Cardiac fibroblast (primary cell): ENCODE results near the gene CLCN2.

ENCODE experiments used
- DNase-seq, 2 donors: peaks; one replicate each; pipeline versions ENCODE4 v3.0.0 to v3.0.0-alpha.2; 2010; ENCODE audit warnings: low read depth in 2 of 2
- H3K4me3 ChIP-seq, 2 donors: replicated peaks in 1 of 2; 1 replicate in 1 of 2; 2 replicates in 1 of 2; pipeline ENCODE4 v1.5.1; 2011; ENCODE audit warnings: low read depth in 2 of 2, low read length in 2 of 2, mild to moderate bottlenecking in 2 of 2, moderate library complexity in 1 of 2
- TF ChIP-seq, protein P1 (sequence below): IDR thresholded peaks from one replicate; pipeline ENCODE4 v1.5.1; 2011; ENCODE audit warnings: low read depth, mild to moderate bottlenecking, low read length, inconsistent platforms

CLCN2 gene

DNA sequence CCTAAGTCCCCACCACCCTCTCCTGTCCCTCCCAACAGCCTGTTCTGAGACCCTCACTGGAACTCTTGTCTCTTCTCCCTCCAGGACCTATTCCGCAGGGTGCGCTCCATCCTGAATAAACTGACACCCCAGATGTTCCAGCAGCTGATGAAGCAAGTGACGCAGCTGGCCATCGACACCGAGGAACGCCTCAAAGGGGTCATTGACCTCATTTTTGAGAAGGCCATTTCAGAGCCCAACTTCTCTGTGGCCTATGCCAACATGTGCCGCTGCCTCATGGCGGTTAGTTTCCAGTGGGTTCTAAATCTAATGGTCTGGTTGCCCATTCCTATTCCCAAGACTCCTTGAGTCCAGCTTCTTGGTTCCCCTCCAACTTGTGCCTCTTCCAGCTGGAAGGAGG, 37.7 kb downstream of the CLCN2 start:
- no peak overlapping the region for H3K4me3 ChIP-seq
- DNase-seq: no peak
- TF ChIP-seq, protein P1, sequence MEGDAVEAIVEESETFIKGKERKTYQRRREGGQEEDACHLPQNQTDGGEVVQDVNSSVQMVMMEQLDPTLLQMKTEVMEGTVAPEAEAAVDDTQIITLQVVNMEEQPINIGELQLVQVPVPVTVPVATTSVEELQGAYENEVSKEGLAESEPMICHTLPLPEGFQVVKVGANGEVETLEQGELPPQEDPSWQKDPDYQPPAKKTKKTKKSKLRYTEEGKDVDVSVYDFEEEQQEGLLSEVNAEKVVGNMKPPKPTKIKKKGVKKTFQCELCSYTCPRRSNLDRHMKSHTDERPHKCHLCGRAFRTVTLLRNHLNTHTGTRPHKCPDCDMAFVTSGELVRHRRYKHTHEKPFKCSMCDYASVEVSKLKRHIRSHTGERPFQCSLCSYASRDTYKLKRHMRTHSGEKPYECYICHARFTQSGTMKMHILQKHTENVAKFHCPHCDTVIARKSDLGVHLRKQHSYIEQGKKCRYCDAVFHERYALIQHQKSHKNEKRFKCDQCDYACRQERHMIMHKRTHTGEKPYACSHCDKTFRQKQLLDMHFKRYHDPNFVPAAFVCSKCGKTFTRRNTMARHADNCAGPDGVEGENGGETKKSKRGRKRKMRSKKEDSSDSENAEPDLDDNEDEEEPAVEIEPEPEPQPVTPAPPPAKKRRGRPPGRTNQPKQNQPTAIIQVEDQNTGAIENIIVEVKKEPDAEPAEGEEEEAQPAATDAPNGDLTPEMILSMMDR: no peak

DNA sequence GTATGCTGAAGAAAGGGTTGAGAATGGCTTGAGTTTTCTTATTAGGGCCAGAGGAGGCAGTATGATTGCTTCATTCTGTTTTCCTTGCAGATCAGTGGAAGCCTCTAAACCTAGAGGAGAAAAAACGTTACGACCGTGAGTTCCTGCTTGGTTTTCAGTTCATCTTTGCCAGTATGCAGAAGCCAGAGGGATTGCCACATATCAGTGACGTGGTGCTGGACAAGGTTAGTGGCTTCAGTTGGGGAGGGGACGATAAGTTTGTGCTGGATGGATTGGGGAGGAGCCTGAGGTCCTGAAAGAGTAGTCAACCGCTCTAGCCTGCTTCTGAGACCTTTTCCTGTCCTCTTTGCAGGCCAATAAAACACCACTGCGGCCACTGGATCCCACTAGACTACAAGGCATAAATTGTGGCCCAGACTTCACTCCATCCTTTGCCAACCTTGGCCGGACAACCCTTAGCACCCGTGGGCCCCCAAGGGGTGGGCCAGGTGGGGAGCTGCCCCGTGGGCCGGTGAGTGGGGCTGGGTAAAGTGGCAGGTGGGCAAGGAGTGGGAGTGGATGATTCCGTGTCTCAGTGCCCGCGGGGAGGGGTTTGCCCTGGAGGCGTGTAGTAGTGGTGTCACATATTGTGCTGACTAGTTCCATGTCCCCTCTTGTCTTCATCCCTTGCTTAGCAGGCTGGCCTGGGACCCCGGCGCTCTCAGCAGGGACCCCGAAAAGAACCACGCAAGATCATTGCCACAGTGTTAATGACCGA, 38.5 kb downstream of the CLCN2 start:
- DNase-seq: no peak
- TF ChIP-seq, protein P1: no peak
- no peak overlapping the region for H3K4me3 ChIP-seq

DNA sequence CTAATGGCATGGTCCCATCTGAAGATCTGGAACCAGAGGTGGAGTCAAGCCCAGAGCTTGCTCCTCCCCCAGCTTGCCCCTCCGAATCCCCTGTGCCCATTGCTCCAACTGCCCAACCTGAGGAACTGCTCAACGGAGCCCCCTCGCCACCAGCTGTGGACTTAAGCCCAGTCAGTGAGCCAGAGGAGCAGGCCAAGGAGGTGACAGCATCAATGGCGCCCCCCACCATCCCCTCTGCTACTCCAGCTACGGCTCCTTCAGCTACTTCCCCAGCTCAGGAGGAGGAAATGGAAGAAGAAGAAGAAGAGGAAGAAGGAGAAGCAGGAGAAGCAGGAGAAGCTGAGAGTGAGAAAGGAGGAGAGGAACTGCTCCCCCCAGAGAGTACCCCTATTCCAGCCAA, 39.7 kb downstream of the CLCN2 start:
- DNase-seq: no peak
- H3K4me3 ChIP-seq: no peak overlapping the region
- TF ChIP-seq, protein P1: no peak

DNA sequence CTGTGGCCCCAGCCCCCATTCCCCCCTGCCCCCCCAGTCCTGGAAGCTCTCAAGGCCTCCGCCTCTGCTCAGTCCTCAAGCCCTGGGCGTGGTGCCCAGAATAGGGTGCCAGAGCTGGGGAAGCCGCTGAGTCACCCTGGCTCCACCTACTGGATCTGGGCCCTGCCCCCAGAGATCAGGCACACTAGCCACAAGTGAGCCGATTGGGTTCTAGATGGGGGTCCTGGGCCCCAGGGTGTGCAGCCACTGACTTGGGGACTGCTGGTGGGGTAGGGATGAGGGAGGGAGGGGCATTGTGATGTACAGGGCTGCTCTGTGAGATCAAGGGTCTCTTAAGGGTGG, 41.3 kb downstream of the CLCN2 start:
- peak overlapping the region; percentile 30 to 38 for H3K4me3 ChIP-seq
- TF ChIP-seq, protein P1: no peak
- DNase-seq: peak; percentile 97 to 98

DNA sequence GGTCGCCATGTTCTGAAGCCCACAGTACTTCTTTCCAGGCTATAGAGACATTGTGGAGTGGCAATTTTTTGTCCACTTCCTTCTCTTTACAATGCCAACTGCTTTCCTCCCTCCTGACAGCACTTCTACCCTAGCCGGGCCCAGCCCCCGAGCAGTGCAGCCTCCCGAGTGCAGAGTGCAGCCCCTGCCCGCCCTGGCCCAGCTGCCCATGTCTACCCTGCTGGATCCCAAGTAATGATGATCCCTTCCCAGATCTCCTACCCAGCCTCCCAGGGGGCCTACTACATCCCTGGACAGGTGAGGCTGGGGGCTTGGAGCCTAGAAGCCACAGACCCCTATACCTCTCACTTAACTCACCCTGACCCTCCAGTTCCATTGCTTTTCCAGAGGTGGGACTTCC, 44.2 kb downstream of the CLCN2 start:
- no peak for DNase-seq
- H3K4me3 ChIP-seq: peak overlapping the region; percentile 85
- TF ChIP-seq, protein P1: no peak

DNA sequence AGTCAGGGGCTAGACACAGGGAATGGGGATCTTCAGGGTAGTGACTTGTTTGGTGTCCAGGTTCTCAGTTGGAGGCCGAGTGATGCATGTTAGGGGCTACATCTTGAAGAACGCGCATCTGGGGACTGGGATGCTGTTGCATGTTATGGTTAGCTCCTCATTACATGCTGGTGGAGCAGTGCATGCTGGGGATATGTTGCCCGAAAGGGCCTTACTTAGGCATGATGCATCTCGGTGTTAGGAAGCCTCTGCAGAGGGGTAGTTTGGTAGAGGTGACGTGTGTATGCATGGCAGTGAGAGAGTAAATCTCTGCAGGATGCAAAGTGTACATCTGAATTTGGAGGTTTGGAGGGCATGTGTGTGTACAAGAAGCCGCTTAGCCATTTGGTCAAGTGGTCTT, 44.6 kb downstream of the CLCN2 start:
- H3K4me3 ChIP-seq: peak overlapping the region; percentile 85
- TF ChIP-seq, protein P1: no peak
- peak in 1 of 2 donors; percentile 34 for DNase-seq
